Measurements from ENCODE around the gene PRC1.

Gene PRC1

DNA sequence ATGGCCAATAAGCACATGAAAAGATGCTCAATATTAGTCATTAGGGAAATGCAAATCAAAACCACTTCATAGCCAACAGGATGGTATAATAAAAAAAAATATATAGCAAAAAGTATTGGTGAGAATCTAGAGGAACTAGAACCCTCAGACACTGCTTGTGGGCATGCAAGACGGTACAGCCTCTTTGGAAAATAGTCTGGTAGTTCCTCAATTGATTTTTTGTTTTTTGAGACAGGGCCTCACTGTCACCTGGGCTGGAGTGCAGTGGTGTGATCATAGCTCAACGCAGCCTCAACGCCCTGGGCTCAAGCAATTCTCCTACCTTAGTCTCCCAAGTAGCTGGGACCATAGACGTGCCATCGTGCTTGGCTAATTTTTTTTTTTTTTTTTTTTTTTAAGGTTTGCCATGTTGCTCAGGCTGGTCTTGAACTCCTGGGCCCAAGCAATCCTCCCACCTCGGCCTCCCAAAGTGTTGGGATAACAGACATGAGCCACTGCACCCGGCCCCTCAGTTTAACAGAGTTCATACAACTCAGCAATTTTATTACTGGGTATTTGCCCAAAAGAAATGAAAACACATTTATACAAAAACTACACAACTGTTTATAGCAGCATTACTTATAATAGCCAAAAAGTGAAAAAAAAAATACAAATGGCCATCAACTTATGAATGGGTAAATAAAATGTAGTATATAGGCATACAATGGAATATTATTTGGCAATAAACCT is 5.1 kb downstream of the PRC1 start:
- Histone ChIP-seq H3K27ac (ENCODE audit: low read depth, low read length) (peak overlapping the region; percentile 57), H3K9ac (ENCODE audit: low read length) (peak overlapping the region; percentile 38), H3K27me3 (ENCODE audit: low read length) (no peaks in the 10 kb centered on the region), H3K9me2 (replicated peaks; ENCODE audit: insufficient read depth, low read length) (no peaks in the 10 kb centered on the region), H3K9me3 (ENCODE audit: insufficient read depth, low read length) (no peaks in the 10 kb centered on the region), H3F3A (ENCODE audit: insufficient read depth) (peaks cover 24% of the 10 kb centered on the region), H3K79me2 (ENCODE audit: insufficient read depth, low read length) (peaks cover 99% of the 10 kb centered on the region), H2AFZ (ENCODE audit: low read depth, low read length, severe bottlenecking) (no peak overlapping the region), H3K4me2 (ENCODE audit: low read depth, low read length, poor library complexity, severe bottlenecking) (peak overlapping the region; percentile 66), H3K36me3 (ENCODE audit: low read length) (no peaks in the 10 kb centered on the region; the same call in 1 of the 2 replicates), H4K20me1 (ENCODE audit: low read depth, low read length) (peaks cover 6% of the 10 kb centered on the region; the same call in 1 of the 2 replicates), H3K4me3 (ENCODE audit: insufficient read depth, low read length, poor library complexity, severe bottlenecking) (peak overlapping the region; percentile 19)
- TF ChIP-seq EZH2phosphoT487 (conservative IDR thresholded peaks at IDR 0.05; ENCODE audit: low read length) = no peak
- TF ChIP-seq, protein P1, sequence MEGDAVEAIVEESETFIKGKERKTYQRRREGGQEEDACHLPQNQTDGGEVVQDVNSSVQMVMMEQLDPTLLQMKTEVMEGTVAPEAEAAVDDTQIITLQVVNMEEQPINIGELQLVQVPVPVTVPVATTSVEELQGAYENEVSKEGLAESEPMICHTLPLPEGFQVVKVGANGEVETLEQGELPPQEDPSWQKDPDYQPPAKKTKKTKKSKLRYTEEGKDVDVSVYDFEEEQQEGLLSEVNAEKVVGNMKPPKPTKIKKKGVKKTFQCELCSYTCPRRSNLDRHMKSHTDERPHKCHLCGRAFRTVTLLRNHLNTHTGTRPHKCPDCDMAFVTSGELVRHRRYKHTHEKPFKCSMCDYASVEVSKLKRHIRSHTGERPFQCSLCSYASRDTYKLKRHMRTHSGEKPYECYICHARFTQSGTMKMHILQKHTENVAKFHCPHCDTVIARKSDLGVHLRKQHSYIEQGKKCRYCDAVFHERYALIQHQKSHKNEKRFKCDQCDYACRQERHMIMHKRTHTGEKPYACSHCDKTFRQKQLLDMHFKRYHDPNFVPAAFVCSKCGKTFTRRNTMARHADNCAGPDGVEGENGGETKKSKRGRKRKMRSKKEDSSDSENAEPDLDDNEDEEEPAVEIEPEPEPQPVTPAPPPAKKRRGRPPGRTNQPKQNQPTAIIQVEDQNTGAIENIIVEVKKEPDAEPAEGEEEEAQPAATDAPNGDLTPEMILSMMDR (IDR thresholded peaks at IDR 0.05; ENCODE audit: insufficient read depth, low read length, poor library complexity, severe bottlenecking) = no peak

DNA sequence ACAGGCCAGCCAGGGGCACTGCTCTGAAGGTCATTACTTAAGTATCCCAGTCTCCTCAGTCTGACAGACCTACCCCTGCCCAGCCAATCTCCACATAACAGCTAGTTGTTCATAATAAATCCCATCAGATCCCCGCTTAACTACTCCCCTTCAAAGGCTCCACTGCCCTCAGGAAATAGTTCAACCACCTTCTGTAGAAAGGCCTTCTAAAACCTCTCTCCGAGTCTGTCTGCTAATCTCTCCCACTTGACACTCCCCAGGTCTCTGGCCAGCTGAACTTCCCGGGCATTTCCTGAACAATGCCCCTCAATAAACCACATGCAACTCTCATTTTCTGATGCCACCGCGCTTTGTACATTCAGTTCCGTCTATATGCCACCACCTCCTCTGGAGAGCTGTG is 6.0 kb downstream of the PRC1 start:
- Histone ChIP-seq H3K4me2 (ENCODE audit: low read depth, low read length, poor library complexity, severe bottlenecking) (peak overlapping the region; percentile 66), H3K4me3 (ENCODE audit: insufficient read depth, low read length, poor library complexity, severe bottlenecking) (peak overlapping the region; percentile 19), H3K27me3 (ENCODE audit: low read length) (no peaks in the 10 kb centered on the region), H3F3A (ENCODE audit: insufficient read depth) (peaks cover 20% of the 10 kb centered on the region), H3K9me2 (replicated peaks; ENCODE audit: insufficient read depth, low read length) (no peaks in the 10 kb centered on the region), H3K79me2 (ENCODE audit: insufficient read depth, low read length) (peaks cover 99% of the 10 kb centered on the region), H2AFZ (ENCODE audit: low read depth, low read length, severe bottlenecking) (no peak overlapping the region), H3K36me3 (ENCODE audit: low read length) (peaks cover 8% of the 10 kb centered on the region), H3K27ac (ENCODE audit: low read depth, low read length) (peak overlapping the region; percentile 57), H4K20me1 (ENCODE audit: low read depth, low read length) (peaks cover 6% of the 10 kb centered on the region; the same call in 1 of the 2 replicates), H3K9ac (ENCODE audit: low read length) (peak overlapping the region; percentile 38), H3K9me3 (ENCODE audit: insufficient read depth, low read length) (no peaks in the 10 kb centered on the region)
- TF ChIP-seq, protein P1 (IDR thresholded peaks at IDR 0.05; ENCODE audit: insufficient read depth, low read length, poor library complexity, severe bottlenecking) = no peak
- no peak for TF ChIP-seq EZH2phosphoT487 (conservative IDR thresholded peaks at IDR 0.05; ENCODE audit: low read length)

DNA sequence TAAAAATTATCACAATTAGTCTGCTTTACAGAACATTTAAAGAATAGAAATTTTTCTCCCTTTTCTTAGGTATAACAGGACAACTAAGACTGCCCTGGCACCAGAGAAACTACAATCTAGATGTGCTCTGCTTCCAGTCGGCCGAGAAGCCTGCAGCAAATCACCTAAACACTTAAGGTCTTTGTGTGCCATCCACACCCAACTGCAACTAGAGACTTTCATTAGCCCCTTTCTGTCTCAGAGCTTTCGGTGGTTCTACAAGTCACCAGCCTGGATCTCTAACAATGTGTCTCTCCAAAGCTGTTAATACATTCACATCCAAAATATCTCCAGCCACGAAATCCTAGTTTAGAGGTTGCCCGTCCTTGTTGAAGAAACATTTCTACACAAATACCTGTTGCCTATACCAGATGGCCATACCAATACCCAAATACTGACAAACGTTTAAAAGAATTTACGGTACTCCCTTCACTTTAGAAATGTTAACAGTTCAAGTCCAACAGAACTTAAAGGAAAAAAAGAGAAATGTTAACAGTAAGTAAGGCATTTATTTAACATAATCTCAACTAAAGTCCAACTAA is 6.7 kb downstream of the PRC1 start:
- Histone ChIP-seq H3K36me3 (ENCODE audit: low read length) (peaks cover 15% of the 10 kb centered on the region), H2AFZ (ENCODE audit: low read depth, low read length, severe bottlenecking) (no peak overlapping the region), H3K79me2 (ENCODE audit: insufficient read depth, low read length) (peaks cover 99% of the 10 kb centered on the region), H3K27ac (ENCODE audit: low read depth, low read length) (peak overlapping the region; percentile 57), H4K20me1 (ENCODE audit: low read depth, low read length) (peaks cover 6% of the 10 kb centered on the region; the same call in 1 of the 2 replicates), H3K9ac (ENCODE audit: low read length) (peak overlapping the region; percentile 38), H3K9me3 (ENCODE audit: insufficient read depth, low read length) (no peaks in the 10 kb centered on the region), H3K4me3 (ENCODE audit: insufficient read depth, low read length, poor library complexity, severe bottlenecking) (peak overlapping the region; percentile 19), H3K9me2 (replicated peaks; ENCODE audit: insufficient read depth, low read length) (no peaks in the 10 kb centered on the region), H3K27me3 (ENCODE audit: low read length) (no peaks in the 10 kb centered on the region), H3F3A (ENCODE audit: insufficient read depth) (peaks cover 17% of the 10 kb centered on the region), H3K4me2 (ENCODE audit: low read depth, low read length, poor library complexity, severe bottlenecking) (peak overlapping the region; percentile 66)
- no peak for TF ChIP-seq EZH2phosphoT487 (conservative IDR thresholded peaks at IDR 0.05; ENCODE audit: low read length)
- TF ChIP-seq, protein P1 (IDR thresholded peaks at IDR 0.05; ENCODE audit: insufficient read depth, low read length, poor library complexity, severe bottlenecking) = no peak

Measured in SU-DHL-6 (cell line).